ENCODE results near the gene PPOX. TPM values are rescaled to one million over a fixed set of nuclear protein-coding genes. Genes with fewer than 3 reads are reported as not detected.

The PPOX gene
- total RNA-seq, 1 experiment from 2014 or later: 11.1 TPM

DNA sequence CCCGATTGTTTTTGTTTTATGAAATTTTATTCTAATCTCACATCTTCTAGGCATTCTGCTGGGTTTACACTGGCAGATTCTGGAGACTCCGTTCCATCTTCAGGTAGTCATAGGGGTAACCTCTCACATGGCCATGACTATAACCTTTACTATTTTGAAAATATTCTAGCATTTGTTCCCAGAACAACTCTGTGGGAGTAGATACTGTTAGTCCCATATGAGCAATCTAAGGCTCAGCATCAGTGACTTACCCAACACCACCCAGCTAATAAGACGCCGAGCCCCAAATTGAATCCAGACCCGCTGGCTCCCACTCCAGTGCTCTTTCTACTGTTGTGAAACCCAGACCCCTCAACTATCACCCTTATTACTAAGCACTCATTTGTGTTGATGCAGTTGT lies 22.8 kb downstream of the PPOX start:
- in situ Hi-C loops (cut with HindIII; ENCODE audit: low pct_unique_long_range_greater_than_20kb, low sequenced_read_pairs): no loop called here
- no peak for DNase-seq (ENCODE audit: low read depth, low spot score)

DNA sequence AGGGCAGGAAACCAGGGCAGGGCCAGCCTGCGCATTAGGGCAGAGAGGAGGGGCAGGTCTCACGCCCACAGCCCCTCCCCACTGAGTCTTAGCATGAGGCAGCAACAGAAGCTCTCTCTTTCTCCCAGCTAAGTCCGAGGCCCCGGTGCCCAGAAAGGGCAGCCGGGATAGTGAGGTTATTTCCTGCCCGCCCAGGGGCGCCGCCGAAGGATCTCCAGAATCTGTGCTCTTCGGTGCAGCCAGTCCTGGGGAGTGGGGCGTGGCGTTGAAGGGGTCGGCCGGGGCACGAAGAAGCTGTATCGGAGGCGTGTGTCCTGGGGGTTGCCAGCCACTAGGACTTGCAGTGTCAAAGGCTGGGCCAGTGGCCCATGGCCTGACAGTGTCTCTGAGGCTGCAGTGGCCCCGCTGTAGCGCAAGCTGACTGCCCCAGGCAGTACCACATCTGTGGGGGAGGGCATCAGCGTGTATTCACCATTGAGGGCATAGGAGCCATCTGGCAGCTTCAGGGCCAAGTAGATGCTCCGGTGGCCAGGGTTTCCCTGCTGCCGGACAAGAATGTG lies 24.8 kb downstream of the PPOX start:
- in situ Hi-C loops (cut with HindIII; ENCODE audit: low pct_unique_long_range_greater_than_20kb, low sequenced_read_pairs): no loop called here
- DNase-seq (ENCODE audit: low read depth, low spot score): no peak

DNA sequence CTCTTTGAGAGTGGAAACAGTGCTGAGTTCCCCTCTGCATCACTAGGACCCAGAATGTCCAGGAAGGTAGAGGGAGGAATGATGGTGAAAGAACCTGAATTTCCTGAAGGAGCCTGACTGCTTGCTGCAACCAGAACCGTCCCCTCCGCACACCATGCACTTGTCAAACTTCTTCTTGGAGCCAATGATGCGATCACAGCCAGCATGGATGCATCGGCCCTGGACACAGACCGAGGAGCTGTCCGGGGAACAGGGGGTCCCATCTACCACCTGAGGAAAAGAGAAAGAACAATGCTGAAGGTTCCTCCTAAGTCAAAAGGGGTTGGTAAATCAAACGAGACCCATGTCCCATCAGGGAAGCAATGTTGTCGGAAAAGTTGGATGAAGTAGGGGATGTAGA lies 25.7 kb downstream of the PPOX start:
- in situ Hi-C loops (cut with HindIII; ENCODE audit: low pct_unique_long_range_greater_than_20kb, low sequenced_read_pairs): no loop called here
- no peak for DNase-seq (ENCODE audit: low read depth, low spot score)

DNA sequence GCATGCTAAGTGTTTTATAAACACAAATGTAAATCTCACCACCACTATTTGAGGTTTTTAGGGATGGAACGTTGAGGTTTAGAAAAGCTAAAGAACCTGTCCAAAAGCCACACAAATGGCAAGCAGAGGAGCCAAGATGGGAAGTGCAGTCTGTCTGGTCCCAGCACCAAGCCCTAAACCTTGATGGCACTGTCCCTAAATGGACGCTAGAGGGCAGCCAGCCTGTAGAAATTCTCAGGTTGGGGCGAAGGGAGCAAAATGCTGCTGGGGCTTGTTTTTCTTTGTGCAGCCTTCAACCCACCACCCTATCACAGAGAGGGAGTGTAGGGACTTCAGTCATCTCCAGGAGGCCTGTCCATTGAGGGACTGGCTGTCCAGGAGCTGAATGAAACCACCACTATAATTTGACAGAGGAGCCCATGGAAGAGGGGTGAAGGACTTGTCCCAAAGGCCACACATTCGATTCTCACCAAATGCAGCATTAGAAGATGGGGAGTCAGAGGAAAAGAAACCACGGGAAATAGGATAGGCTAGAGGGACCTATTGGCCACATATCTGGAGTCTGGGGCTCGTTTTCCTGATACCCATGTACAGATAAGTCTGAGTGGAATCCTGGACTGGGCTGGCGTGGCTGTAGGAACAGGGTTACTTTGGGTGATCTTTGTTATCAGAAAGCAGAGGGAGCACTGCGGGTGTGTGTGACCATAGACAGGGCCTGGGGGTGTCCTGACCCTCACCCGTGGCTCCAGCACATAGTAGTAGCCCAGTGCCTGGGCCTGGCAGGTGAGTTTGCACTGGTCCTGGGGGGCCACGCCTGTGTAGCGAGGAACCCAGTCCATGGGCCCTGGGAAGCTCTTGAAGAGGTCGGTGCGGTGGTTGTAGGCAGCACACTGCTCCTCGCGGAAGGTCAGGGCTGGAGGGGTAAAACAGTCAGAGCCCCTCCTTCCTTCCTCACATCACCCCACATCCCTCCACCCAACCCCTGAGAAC lies 26.5 kb downstream of the PPOX start:
- in situ Hi-C loops (cut with HindIII; ENCODE audit: low pct_unique_long_range_greater_than_20kb, low sequenced_read_pairs): no loop called here

DNA sequence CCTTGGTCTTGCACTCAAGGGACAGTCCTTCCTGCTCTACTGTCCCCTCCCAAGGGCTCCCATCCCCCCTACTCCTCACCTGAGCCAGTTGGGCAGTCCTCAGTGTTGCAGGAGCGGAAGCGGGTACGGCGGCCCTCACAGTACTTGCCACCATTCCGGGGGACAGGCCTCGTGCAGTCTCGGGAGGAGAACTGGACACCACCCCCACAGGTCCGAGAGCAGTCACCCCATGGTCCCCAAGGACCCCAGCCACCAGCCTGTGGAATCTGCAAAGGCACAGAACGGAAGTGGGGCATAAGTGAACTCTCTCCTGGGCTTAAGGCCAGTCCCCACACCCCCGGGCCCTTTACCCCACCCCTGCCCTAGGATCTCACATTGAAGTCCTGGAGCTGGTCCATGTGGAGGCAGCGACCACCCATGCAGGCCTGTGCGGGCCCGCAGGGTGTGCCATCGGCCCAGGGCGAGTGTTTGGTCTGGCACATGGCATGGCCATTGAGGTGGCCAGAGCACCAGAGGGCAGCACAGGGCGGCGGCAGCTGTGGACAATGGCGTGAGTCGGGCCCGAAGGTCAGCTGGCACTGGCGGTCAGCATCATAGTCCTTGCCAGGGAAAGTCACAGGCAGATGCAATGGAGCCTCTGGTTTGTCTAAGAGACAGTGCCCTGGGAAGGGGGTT lies 27.5 kb downstream of the PPOX start:
- DNase-seq (ENCODE audit: low read depth, low spot score): no peak
- in situ Hi-C loops (cut with HindIII; ENCODE audit: low pct_unique_long_range_greater_than_20kb, low sequenced_read_pairs): no loop called here

More for the DNA sequence above, 26.5 kb downstream of the PPOX start:
- DNase-seq (ENCODE audit: low read depth, low spot score): peak; percentile 84

DNA sequence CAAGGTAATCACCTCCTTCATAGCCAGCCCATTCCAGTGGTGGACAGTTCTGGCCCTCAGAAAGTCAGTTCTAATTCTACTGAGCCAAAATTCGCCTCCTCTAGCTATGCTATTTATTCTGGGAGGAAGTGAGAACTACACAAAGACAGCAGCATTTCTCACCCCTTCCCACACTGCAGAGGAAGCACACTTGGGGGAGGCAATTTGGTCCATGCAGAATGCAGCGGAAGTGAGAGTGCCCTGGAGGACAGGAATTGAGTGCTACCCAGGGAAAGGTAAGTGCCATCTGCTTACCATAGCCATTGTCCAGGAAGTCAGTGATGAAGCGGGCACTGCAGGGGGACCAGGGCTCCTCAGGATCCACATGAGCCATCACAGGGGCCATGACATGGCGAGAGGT lies 28.9 kb downstream of the PPOX start:
- no peak for DNase-seq (ENCODE audit: low read depth, low spot score)
- in situ Hi-C loops (cut with HindIII; ENCODE audit: low pct_unique_long_range_greater_than_20kb, low sequenced_read_pairs): no loop called here

DNA sequence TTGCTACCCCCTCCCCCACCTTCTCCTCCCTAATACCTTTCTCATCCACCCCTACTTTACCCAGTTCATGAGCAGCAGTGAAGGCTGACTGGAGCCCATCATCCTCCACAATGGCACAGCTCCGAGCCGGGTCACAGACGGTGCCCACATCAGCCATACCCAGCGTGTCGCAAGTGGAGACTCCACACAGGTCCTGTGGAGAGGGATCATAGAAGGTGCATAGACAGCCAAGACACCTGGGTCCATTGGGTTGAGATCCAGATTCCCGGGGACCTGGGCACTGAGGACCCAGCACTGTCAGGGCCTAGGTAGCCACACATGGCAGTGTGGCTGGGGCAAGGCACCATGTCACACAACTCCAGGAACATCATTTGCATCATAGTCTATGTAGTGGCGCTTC lies 29.9 kb downstream of the PPOX start:
- DNase-seq (ENCODE audit: low read depth, low spot score): no peak
- in situ Hi-C loops (cut with HindIII; ENCODE audit: low pct_unique_long_range_greater_than_20kb, low sequenced_read_pairs): no loop called here

DNA sequence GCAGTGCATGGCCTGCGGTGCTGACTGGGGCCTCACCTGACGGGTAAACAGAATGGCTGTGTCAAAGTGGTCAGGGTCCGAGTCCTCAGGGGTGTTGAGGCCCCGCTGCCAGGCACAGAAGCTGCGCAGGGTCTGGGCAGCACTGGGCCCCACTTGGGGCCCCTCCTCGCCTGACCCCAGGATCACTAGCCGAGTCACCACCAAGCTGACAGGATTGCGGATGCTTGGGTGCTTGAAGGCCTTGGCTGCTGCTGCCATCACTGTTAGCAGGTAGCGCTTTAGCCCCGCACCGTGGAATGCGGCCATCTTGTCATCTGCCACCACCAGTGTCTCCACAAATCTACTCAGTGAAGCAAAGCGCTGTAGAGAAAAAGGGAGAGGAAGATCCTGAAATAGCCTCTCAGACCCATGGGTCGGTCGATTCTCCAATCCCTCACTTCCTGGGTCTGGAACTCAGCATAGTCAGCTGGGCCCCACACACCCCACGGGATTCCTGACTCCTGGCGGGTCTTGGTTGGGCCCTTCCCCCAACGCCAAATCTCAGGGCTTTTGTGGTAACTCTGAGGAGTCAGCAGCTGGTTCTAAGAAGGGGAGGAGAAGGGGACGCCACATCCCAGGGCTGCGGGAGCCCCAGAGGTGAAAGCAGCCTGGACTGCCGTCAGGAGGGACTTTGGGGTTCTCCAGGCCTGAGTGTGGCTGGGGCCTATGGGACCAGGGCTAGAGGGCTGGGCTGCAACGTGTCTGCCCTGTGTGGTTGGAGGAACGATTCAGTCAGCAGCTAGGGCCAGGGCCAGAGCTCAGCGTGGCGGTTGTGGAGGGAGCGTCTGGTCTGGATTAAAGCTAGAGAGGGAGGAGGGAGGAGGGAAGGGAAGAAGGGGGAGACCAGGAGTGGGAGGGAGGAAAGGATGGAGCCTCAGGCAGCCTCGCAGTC lies 30.6 kb downstream of the PPOX start:
- in situ Hi-C loops (cut with HindIII; ENCODE audit: low pct_unique_long_range_greater_than_20kb, low sequenced_read_pairs): no loop called here
- no peak for DNase-seq (ENCODE audit: low read depth, low spot score)

DNA sequence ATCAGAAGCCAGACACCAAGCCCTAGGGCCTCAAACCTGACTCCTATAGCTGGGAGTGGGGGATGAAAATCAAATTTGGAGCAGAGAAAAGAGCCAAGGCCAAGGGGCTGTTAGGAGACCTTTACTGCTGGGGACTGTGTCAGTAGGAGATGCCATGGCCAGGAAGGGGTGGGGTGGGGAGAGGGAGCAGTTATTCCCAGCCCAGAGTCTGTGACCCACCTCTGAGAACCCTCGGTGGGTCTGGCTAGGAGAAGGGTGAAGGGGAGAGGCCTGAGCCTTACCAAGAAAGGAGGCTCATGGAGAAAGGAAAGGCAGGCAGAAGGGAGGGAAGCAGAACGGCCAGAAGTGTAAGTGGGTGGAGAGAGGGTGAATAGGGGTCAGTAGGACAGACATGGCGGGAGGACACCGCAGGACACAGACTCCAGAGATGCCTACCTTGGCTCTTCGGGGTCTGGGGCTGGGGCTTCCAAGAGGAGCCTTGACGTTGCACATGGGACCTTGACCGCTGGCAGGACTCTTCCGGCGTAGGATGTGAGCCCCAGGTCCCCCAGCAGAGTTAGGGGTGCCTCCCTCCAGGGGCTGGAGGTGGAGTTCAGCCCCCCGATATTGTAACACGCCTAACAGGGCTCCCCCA lies 31.5 kb downstream of the PPOX start:
- no peak for DNase-seq (ENCODE audit: low read depth, low spot score)
- in situ Hi-C loops (cut with HindIII; ENCODE audit: low pct_unique_long_range_greater_than_20kb, low sequenced_read_pairs): no loop called here

DNA sequence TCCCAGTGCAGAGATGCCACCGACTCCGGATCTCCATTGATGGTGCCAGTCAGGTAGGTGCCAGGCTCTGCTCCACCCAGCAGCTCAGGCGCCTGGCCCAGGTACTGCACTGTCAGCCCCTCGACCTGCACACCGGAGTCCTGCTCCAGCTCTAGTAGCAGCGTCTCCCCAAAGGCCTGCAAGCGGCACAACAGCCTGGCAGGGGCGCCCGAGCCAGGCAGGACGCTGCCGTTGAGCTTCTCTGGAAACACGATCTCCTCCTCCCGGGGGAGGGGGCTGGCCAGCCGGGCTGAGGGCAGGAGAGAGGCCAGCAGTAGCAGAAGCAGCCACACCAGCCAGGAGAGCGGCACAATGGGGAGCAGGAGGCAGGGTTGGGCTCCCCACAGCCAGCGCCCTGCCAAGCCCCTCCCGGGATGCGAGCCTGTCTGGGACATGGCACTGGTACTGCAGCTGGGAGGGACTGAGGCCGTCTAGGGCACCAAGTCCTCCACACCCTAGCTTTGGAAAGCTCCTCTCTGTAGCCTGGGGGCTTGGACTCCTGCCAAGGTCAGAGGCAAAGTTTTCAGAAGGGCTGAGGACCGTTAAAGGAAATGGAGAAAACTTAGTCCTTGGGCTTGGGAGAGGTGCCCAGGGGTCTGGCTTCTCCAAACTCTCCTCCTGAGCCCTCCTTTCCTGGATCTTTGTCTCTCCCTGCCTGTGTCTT lies 32.1 kb downstream of the PPOX start:
- in situ Hi-C loops (cut with HindIII; ENCODE audit: low pct_unique_long_range_greater_than_20kb, low sequenced_read_pairs): no loop called here
- DNase-seq (ENCODE audit: low read depth, low spot score): peak; percentile 37

DNA sequence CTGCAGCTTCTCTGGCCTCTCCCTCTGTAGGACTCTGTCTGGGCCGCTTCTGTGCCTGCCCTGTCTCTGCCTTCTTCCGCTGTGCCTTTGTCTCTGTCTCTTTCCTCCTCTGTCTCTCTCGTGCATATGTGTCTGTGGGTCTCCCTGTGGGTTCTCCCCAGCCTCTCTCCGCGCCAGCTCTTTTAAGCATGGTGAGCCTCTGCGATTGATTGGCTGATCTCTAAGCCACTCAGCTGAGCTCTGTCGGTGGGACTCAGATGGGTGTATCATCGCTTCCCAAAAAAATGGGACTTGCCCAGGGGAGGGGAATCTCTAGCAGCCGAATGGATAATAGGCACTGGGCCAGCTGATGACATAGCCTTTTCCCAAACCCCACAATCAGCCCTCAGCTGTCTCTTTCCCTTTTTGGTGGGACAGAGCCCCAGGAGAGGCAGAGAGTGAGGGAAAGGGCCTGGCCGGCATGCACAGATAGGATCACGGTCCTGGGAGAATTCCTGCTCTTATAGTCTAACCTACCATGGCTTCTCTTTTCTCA lies 32.7 kb downstream of the PPOX start, which contains the start of gene ADAMTS4:
ADAMTS4 (minus strand) TSS at position 158 of the 535 bp plus-strand sequence. CDS start 427 bp downstream, outside the sequence.
- in situ Hi-C loops (cut with HindIII; ENCODE audit: low pct_unique_long_range_greater_than_20kb, low sequenced_read_pairs): no loop called here
- no peak for DNase-seq (ENCODE audit: low read depth, low spot score)

DNA sequence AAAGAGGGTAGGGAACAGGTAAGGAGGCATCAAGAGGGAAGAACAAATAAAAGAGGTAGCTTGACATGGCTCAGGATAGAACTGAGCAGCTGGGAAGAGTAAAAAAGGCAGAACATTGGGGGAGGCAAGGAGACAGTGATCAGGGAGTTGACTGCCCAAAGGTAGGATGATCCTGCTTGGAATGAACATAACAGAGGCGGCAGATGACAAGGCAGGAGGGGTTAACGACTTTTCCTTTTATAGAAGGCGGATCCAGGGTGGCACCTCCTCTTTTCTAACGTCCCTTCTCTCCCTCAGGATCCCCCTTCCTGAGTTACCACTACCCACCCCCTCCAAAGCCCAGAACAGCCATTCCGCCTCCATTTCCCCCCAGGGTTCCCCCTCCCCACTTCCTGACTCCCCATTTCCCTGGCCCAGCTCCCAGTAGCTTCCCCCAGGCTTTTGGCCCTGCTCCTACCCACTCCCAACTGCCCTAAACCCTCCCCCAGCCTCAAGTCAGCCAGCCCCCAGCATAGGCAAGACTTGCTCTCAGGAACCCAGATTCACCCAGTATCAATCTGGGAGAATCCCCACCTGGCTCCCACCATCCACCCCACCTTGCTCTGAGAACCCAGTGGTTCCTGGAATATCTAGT lies 33.4 kb downstream of the PPOX start:
- DNase-seq (ENCODE audit: low read depth, low spot score): no peak
- in situ Hi-C loops (cut with HindIII; ENCODE audit: low pct_unique_long_range_greater_than_20kb, low sequenced_read_pairs): loop anchor here (25.0 kb wide), 1 partner anchor 188 kb away; no protein-coding TSS in a partner anchor

DNA sequence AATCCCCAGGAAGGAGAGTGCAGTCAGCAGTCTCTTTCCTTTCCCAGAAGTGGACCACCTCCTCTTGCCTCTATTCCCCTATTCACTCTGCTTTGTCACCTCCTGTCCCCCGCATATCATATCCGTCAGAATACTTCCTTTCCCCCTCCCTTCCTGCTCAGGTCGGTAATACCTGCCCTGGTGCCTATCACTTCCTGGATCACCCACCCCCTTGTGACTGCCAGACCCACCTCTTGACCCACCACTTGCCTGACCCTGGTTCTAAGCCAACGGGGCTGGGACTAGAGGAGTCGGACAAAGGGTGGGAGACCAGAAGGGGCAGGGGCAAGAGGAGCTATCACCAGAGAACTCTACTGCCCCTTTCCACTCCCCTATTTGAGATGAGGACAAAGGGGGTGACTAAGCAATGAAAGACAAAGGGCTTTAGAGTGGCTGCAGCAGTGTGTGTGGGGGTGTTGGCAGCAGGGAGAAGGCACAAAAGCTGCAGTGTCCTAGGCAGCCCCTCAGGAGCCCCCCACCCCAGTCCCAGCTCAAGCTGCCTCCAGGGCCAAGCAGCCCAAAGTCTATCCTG lies 34.3 kb downstream of the PPOX start:
- no peak for DNase-seq (ENCODE audit: low read depth, low spot score)

DNA sequence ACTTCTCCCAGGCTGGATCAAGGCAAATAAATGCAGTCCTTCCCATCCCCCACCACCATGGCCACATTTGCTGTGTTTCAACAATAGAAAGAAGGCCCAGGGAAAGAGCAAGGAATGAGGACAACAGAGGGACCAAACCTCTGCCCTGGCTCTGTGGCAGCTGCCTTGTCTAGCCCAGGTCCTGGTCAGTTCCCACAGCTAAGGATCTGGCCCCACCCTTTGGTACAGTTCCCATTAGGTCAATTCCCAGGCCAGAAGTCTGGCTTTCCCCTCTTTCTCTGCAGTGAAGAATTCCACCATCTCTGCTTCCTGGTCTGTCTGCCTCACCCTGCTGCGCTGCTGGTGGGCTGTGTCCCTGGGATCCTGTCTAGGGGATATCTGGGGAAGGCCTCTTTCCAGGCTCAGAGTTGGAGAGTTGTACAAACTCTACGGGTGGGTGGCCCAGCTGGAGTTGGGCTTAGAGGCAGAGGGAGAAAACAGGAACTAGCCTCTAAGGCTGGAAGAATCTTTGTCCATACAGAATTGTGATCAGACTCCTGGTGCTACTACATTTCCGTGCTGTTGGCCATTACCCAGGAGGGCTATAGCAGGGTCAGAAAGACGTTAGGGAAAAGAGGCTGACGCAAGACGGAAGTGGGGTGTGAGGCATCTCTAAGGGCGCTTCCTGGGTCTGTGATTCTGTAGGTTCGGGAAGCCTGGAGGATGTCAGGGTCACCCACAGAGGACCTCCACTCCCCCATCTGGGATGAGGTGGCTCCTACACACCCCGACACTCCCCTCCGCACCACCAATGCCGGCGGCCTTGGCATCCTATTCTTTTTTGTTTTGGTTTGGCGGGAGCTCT lies 35.0 kb downstream of the PPOX start:
- DNase-seq (ENCODE audit: low read depth, low spot score): no peak
- in situ Hi-C loops (cut with HindIII; ENCODE audit: low pct_unique_long_range_greater_than_20kb, low sequenced_read_pairs): loop anchor here (25.0 kb wide), 1 partner anchor 186 kb away; no protein-coding TSS in a partner anchor

More for the DNA sequence above, 34.3 kb downstream of the PPOX start:
- in situ Hi-C loops (cut with HindIII; ENCODE audit: low pct_unique_long_range_greater_than_20kb, low sequenced_read_pairs): loop anchor here (25.0 kb wide), 1 partner anchor 187 kb away; no protein-coding TSS in a partner anchor
